H4 (cell line): ENCODE results near the gene MYORG. TPM values are rescaled to one million over a fixed set of nuclear protein-coding genes. Genes with fewer than 3 reads are reported as not detected.

Experiments
- DNase-seq: peaks from one replicate; pipeline ENCODE4 v3.0.0-alpha.2; 2015; ENCODE audit warnings: low spot score
- total RNA-seq: library from RNA; depleted of rRNA; stranded (reverse); fragments of >200 nt; shearing (Covaris generic); gene quantifications from 2 replicates; pipeline ENCODE4 v1.2.3, GENCODE V29; 2014; rRNA removed

The MYORG gene
- total RNA-seq: 1.9 and 2.7 TPM in 2 replicates

DNA sequence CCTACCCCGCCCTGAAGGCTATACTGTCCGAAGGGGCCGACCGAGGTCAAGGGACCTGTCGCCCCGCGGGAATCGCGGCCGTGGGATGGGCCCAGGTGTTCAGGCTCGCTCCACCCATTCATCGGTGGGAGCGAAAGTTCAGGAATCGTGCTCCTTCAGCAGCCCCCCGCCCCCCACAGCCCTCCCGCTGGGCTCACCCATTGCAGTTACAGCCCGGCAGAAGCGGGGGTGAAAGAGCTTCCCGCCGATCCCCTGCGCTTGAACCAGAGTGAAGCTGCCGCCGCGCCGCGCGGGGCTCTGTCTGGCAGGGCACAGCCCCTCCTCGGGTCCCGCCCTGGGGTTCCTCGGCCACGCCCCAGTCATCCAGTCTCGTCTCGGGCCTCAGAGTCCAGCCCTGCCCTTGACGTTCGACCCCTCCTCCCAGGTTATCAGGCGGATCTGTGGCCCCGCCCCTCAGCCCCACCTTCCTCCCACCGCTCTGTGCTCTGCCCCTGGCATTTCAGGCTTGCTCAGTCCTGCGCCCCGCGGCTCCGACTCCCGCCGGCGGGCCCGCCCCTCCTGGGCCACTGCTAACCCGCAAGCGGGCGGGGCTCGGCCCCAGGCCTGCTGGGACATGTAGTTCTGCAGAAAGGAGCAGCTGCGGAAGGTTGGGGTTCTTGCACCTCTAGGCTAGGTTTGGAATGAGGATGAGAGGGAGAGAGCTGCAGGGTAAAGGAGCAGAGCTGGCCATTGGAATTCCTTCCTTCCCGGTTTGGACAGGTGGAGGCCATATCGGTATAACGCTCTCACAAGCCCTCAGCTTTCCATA is at the start of gene MYORG:
Gene MYORG (minus strand): TSS at position 303 of the 808 bp plus-strand sequence. CDS start 3,955 bp downstream, outside the sequence.
- peak; percentile 97 for DNase-seq

DNA sequence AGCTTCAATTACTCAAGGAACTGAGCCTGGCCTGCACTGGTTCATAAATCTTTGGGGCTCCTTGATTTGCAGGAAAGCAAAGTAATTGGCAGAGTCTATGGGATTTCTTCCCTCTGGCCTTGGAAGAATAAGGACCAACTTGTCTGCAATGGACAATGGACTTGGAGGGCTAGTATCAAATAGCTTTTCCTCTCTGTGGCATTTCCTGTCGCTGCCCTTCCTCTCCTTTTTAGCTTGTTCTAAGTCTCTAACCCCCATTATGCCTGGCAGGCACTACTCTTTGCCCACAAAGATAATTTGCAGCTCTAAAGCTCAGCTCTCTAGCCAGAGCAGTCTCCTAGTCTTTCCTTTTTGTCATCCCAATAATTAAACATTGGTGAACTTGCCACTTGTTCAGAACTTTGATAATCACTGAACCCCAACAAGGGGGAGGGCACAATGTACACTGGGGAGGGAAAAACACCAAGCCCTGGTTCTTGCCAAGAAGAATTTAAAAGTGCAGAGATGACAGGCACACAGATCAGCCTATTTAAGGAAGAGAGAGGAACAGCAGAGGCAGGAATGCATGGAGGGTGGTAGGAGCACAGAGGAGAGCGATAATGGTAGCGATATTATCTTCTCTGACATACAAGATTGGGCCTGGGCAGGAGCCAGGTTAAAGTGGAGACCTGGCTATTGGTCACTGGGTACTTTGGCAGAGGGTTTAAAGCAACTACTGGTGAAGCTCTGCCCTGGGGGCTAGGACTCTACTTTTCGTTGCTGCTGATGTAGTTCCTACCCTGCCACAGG is 43.2 kb upstream of the MYORG start:
- no peak for DNase-seq

DNA sequence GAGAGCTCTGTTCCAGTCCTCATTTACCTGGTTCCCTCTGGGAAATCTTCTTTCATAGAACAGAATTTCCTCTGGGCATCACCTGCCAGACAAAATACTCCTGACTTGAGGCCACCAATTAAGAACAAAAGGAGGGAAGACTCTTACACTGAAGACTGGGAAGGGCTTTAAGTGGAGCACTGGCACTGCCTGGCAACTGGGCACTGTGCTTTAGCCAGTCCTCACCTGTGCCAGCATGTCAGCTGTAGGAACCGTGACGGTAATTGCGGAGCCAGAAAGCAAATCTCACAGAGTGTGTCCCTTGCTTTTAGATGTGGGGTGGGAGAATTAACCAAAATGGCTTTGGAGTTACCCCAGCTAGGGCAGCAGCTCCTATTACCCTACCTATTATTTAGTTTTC is 41.0 kb upstream of the MYORG start:
- no peak for DNase-seq

DNA sequence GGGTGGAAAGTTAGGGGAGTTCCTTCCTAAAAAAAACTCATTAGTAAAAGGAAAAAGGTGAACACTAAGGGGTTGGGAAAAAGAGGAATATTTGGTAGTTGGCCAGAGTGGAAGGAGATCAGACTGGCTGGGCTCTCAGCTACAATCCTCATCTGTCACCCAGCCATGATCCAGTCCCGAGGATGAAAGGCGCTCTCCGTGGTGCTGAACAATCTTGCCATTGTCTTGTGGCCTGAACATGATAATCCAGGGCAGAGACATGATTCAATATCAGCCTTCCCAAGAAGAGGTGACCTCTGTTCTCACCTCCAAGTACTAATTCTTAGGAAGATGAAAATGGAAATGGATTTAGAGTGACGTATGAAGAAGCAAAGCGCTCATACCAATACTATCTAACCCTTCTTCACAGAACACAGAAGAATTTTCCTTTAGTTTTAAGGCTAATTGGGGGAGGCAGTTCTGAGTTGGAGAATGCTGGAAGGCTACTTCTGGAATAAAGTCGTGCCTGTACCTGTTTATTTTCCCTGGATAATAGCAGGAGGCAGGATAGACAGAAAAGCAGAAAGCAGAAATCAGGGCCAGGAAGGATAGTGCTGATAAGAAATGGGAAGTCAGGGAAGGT is 36.6 kb upstream of the MYORG start:
- DNase-seq: no peak

DNA sequence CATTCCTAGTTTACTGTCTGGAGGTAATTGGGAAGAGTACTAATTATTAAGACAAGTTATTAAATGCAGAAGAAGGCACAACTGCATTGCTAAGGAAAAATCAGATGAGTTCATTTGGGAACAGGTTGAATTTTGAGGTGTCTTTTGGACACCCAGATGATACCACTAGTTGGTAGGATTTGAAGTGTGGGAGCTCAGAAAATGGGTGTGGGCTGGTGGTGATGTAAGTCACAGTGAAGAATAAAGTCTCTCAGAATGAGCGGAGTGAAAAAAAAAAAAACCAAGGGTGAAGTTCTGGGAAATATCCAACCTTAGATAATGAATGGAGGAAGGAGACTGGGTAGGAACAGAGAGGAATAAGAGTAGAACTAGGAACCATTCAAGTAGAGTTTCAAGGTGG is 35.6 kb upstream of the MYORG start:
- DNase-seq: no peak

DNA sequence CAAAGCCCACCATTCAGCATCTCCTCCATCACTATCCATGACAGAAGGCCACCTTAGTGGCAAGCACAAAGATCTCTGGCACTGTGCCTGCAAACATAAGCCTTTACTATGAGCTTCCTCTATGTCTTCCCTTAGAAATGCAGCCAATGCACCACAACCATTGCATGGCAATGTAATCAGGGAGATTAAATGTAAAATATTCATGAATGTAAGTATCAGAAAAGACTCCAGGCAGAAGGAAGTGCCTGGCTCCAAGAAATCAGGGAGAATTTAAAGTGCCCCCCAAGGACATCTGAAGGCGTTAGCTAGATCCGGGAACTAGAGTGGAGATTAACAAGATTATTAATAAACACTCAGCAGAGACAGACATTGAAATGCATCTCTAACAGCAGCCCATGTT is 32.5 kb upstream of the MYORG start:
- no peak for DNase-seq

DNA sequence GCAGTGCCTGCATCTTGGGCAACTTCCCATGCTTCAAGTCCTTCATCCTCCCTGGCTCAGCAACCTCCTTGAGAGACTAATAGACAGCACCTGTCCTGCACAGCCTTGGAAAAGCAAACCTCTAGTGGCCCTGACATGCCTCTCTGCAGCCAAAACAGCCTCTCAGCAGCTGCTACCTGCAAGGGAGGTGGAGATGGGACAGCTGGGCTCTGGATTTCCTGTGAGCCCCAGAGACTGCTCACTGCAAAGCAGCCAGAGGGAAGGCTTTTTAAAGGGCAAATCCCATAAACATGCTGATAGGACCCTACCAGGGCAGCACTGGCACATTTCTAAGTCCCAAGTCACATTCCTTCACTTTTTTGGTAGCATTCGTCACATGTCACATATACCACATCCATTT is 31.5 kb upstream of the MYORG start:
- no peak for DNase-seq

DNA sequence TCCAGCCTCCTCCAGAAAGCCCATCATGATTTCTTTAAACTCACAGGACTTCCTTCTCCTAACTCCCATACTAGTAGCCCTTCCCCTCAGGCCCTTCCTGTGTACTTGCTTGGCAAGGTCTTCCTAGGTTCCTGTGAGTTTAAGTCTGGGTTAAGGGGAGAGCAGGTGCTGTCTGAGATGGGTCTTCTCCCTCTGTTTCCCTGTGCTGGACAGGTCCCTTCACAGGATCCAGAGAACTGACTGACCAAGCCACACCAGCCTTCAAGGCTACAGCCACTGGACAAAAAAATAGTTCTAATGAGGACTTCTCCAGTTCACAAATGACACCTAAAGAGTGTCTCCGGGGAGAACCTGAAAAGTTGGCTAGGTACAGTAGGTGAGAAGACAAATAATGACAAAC is 29.5 kb upstream of the MYORG start:
- DNase-seq: no peak

DNA sequence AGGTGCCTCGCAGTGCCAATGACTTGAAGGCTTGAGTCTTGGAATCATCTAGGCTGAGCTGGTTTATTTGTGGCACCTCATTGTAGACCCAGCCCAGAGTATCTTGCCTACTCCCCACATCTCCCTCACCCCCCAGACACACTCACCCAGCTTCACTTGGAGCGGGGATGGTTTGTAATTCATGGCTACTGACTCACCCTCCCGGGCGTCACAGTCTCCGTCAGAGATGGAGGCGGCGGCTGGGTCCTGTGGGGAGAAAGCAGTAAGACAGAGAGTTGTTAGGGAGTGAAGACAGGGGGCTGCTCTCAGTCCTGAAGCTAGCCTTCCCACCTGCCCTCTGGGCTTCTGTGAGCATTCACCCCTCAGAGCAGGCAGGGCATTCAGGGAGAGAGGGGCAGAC is 29.0 kb upstream of the MYORG start:
- no peak for DNase-seq

DNA sequence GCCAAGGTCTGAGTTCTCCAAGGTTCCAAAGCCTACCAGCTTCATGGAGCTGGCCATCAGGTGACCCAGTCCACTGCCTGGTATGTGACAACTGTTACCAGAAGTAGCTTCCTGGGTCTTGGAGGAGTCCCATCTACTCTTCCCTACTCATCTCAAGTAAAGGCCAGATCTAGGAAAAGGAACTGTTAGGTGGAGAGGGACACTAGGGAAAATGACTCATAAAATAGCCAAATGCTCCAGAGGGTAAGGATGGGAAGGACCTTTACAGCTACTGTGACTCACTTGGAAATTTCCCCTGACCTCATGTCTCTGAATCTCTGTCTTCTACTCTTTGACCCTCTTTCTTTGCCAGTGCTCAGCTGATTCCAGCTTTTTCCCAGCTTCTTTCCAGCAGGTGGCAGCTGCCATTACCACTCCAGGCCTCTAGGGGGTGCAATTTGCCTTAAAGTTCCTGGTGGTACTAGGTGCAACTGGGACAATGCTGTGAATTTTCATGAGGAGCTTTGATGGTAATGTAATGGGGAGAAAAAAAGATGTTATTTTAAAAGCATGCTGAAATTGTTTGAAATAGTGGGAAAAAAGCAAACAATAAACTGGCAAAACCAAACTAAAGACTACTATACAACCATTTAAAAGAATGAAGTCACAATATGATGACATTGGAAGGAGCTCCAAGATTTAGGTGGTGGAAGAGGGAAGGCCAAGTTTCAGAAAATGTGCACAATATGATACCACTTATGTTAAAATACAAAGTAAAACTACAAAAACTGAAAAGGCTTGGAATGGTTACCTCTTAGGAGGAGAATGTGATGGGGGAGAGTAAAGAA is 27.1 kb upstream of the MYORG start:
- peak; percentile 55 for DNase-seq

DNA sequence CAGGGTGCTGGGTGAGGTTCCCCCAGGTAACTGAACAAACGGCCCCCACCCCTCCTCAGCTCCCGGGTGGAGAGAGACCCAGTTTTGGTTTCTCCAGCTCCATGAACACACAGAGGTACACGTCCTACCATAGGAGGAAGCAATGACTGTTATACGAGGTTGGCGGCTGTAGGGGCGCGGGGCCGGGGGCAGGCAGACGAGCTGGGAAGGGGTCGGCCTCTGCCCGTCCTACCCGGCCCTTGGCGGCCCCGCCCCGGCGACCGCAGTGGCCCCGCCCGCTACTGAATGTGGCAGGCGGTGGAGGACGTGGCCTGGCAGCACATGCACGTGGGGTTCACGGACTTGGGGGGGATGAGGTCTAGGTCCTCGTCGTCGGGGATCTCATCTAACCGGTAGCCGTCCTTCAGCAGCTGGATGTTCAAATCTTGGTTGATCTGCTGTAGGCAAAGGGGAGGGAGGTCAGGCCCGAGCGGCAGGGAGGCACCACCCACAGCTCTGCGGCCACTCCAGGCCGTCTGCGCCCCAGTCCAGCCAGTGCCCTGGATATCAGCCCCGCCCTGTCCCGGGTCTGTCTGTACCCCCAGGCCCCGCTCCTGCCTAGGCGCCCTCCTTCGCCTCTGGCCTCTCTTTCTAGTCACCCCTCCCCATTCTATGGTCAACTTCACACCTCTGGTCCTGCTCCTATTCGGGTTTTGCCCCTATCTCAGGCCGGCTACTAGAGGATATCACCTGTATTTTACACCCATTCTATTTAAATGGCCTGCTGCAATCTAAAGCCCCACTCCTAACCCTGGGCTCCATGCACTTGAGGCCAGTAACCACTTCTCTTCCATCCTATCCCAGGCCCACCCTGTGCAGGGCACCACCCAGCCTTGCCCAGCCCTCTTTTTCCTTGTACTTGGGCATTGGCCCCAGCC is 24.2 kb upstream of the MYORG start:
- no peak for DNase-seq

DNA sequence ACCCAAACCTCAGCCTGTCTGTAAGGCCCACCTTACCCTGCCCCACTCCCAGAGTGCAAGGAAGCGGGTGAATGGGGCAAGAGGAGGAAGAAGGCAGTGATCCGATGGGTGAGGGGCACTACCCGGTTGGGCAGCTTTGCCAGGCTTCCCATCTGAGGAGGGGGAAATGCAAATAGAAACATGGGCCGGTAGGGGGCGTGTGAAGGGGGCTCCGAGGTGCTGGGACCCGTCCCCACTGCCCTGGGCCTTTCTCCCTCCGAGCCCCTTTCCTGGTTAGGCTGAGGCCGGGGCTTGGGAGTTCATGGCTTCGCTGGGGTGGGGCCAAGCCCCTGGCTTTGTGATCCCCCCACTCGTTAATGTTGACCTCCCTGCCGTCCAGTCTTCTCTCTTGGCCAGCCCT is 23.6 kb upstream of the MYORG start:
- DNase-seq: no peak

DNA sequence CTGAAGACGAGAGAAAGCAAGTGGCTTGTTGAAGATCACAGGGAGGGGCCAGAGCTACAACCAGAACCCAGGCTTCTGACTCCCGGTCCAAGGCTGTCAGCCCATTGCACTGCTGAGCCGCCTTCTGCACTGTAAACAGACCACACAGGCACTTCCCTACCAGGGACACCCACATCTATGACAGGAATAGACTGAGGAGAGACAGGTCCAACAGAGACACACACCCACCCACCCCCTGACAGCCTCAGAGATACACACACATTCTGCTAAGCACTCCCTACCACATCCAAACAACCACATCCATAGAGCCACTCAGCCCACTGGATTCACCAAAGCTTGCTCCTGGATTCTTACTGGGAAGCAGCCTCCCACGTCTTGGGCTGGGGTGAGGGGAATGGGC is 23.0 kb upstream of the MYORG start:
- DNase-seq: no peak

DNA sequence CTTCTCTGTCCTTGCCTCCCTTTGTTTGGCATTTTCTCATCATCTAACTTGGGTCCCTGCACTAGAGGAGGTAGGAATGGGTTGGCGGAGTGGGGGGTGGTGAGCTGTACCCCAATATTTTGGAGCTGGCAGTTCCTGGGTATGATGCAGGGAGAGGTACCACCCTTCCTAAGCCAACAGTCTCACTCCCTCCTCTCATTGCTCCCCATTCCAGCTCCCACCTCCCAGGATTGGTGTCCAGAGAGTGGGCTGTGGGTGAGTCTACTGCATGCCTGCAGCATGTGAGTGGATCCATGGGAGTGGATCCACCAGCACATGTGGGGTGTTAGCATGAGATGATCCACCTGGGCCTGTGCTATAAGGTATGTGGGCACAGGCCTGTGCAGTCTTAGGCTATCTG is 22.2 kb upstream of the MYORG start:
- DNase-seq: no peak

DNA sequence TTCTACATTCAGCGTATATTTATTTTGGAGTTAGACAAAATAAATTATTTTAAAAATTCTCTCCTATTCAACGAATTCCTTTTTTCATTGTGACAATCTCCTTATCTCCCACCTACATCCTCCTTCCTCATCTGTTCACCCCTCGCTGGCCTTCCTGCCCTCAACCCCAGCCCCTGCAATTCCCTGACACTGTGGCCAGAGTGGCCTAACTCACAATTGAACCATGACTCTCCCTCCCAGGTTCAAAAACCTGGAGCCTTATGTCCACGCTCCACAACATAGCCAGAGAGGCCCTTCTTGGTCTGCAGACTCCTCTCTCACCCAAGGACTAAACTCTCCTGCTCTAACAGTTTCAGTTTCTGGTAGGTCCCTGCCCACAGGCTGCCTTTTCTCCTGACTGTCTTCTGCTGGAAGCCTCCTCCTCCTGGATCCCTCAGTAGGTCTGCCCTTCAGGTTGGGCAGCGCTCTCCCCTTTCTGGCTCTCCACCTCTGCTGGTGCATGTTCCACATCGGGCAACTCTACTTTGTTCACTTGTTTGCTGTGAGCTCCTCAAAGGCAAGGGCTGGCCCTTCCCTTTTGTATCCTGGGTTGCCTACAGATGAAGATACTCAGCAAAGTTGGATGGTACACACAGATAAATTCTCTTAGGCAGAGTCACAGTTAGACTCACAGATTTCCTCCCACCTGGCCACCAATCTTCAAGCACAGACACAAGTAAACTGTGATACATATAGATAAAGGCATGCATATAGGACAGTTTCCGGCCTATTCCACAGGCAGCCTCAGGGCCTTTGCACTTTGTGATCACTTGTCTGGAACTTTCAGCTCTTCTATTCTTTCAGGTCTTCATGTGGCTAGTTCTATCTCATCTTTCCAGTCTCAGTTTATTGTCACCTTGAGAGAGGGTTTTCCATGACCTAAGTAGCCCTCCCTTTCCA is 19.8 kb upstream of the MYORG start:
- no peak for DNase-seq

DNA sequence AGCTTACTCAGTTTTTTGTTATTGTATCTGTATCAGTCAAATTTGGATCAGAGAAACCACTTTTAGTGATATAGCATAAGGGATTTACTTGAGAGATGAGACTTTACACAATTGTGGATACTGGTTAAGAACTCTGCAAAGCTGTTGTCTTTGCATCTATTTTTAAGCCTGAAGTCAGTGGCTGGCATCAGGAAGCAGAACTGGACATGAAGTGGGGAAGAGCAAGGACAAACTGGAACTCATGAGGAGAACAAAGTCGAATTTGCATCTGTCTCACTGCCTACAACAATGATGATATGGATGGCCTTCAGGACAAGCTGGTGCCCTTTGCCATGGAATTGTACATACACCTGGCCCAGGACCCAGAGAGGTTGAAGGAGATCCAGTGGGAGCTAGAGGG is 15.8 kb upstream of the MYORG start:
- DNase-seq: no peak

DNA sequence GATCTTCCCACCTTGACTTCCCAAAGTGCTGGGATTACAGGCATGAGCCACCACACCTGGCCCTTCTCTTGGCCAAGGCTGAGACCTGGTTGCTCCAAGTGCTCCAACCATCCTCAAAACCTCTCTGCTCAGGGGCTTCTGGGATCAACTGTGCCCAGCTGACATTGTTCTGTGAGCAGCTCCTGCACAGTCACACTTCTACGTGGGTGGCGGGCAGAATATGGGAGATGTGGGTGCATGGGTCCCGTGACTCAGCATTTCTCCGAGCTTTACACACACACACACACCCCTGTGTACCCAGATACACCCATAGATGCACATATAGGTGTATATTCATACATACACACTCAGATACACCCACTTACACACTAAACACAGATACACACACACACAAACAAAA is 10.5 kb upstream of the MYORG start:
- DNase-seq: no peak

DNA sequence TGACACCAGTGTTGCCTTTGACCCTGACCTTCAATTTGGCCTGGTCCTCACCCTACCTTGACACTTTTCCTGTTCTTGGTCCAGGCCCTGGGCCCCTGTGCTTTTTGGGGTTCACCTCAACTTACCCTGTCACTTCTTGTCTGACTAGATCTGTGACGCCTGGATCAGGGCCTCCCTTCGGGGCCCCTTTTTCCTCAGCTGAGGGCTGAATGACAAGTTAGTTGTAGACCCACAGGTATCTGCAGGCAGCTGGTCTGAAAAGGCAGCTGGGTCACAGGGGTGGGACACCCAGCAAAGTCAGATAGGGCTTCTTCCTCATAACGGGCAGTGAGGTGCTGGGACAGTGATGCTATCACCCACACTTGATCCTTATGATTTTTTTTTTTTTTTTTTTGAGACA is 10.0 kb upstream of the MYORG start:
- no peak for DNase-seq

DNA sequence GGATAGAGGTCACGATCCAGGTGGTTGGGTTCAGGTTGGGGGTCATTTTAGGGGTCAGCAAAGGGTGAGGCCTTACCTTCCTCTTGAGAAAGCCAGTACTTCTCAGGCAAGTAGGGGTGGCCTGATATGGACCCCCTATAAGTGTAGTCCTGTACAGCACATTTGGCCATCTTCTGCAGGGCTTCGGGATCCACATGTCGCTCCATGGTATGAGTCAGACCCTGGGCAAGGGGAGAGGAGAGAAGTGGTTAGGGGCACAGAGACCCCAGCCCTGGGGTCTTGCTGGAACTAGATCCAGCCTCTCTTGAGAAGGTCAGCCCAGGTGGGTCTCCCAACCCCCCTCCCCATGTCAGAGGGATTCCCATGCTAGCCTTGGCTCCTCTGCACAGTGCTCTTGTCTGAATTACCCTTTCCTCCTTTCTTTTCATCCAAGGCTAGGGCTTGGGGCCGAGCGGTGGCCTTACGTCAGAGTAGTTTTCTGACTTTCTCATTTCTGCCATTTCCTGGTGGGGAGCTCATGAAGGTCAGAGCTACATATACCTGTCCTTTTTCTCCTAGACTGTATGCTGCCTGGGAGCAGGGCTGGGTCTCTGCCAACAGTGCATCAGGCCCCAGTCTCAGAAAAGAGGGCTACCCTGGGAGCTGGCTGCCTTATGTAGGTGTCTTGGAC is 9.0 kb upstream of the MYORG start:
- DNase-seq: no peak
